OCI-LY1 (cell line): ENCODE measurements around the gene SEMA6B.
A peak's percentile ranks its signal among the peaks of the same experiment; 100 is the strongest.

Source experiments
- CTCF ChIP-seq: fragments of 200-600 bp; sonication (generic), shearing (Covaris generic); IDR thresholded peaks from 2 replicates; pipeline ENCODE4 v1.5.1; 2017; ENCODE audit warnings: mild to moderate bottlenecking, antibody characterized with exemption, low read length, moderate library complexity, mixed read lengths
- EZH2 ChIP-seq: fragments of 200-600 bp; sonication (generic), shearing (Covaris generic); IDR thresholded peaks from 2 replicates; pipeline ENCODE4 v1.8.0; 2017; ENCODE audit warnings: borderline replicate concordance, mixed run types, mild to moderate bottlenecking, antibody characterized with exemption, low read length, moderate library complexity, mixed read lengths

- TF ChIP-seq EZH2 (no peak), CTCF (peak; percentile 42; the same call in 1 of the 2 replicates)
Measured at GRCh38 chr19:4547303-4548237, 11.9 kb downstream of the SEMA6B start.
